LNCAP (cell line): Measurements from ENCODE around the gene NXPH4.

Source experiments
- CTCF ChIP-seq: fragments of 450-650 bp; IDR thresholded peaks from 2 replicates; pipeline ENCODE4 v1.5.1; 2017; ENCODE audit warnings: mild to moderate bottlenecking

NXPH4 gene

GRCh38 chr12:57241402-57242310 is 25.1 kb downstream of the NXPH4 start:
- no peak for TF ChIP-seq CTCF

- no peak for TF ChIP-seq CTCF
These were observed 25.7 kb downstream of the NXPH4 start for GRCh38 chr12:57242329-57242690.

GRCh38 chr12:57242691-57243454 is 26.3 kb downstream of the NXPH4 start:
- TF ChIP-seq CTCF, result peak; percentile 51

DNA sequence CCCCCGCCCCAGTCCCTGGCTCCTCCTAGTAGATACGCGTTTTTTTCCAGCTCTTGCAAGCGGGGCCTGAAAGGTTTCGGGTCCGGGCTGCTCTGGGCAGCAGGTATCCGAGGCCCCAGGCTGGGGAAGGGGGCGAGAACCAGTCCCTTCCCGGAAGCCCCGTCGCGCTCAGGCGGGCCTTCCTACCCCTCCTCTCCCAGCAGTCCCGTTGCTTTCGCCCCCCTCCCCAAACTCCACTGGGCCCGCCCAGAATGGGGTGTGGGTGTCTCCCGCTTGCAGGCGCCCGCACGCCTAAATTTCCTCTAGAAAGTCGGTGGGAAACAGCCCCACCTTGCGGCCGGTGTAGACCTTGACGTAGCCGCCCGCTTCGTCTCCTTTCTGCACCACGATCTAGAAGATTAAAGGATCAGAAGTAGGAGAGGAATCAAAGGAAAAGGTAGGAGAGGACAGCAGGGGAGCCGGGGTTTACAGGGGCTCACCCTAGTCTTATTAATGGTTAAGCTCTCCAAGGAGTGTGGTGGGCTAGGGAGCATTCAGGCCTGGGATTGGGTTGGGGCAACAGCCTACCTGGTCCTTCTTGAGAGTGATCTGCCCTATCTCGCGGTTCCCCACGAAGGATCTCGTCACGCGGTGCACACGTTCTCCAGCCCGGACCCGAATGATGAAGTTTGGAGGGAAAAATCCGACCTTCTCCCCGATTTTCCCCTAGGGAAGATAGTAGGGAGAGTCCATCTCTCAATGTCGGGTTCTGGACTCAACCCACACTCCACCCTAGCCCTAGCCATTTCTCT is 27.1 kb downstream of the NXPH4 start:
- TF ChIP-seq CTCF, result peak; percentile 74

DNA sequence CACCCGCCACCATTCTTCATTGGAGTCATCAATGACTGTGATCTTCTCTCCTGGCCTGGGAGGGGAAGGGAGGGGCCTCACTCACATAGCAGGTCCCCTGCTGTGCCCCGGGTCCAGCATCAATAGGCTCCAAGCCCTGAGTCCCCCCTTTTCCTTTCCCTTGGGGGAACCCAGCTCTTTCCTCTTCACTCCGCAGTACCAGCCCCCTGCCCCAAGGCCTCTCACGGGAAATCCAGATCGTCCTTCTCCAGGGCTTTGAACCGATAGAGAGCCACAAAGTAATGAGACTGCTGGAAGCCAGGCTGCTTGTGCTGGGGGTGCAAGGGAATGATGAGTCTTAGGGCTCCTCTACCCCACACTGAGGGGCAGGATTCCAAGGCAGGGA is 27.7 kb downstream of the NXPH4 start:
- no peak for TF ChIP-seq CTCF

GRCh38 chr12:57247041-57247440 is 30.4 kb downstream of the NXPH4 start:
- TF ChIP-seq CTCF, result no peak
